ENCODE measurements around the gene PPDPF.

Gene PPDPF

GRCh38 chr20:63487781-63488241 lies 32.8 kb upstream of the PPDPF start:
- no peak for DNase-seq

DNA sequence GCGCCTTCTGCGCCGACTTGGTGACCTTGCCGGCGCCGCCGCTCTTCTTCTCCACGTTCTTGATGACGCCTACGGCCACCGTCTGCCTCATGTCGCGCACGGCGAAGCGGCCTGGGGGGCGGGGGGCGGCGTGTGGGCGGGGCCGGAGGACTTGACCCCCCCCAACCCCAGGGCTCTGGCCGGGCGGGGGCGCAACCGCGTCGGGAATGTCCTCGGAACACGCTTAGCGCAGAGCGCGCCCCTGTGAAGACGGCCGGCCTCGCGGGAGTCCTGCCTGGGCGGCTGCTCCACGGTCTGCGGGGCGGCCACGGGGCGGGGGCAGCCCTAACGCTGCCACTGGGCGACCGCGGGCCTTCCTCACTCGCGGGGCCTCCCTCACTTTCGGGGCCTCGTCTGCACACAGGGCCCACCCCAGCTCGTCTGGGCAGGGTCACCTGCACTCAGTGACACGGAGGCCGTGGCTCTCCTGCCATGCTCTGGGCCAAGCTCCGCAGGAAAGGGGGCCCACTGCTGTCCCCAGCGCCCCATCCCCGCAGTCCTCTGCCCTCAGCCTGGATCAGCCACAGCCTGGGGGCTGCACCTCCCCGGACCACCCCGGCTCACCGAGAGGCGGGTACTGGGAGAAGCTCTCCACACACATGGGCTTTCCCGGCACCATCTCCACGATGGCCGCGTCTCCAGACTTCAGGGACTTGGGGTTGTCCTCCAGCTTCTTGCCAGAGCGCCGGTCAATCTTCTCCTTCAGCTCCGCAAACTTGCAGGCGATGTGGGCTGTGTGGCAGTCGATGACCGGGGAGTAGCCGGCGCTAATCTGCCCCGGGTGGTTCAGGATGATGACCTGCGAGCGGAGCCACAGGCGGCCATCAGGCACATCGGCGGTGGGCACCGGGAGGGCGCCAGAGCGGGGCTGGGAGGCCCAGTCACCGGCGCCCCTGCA lies 32.0 kb upstream of the PPDPF start:
- no peak for DNase-seq

DNA sequence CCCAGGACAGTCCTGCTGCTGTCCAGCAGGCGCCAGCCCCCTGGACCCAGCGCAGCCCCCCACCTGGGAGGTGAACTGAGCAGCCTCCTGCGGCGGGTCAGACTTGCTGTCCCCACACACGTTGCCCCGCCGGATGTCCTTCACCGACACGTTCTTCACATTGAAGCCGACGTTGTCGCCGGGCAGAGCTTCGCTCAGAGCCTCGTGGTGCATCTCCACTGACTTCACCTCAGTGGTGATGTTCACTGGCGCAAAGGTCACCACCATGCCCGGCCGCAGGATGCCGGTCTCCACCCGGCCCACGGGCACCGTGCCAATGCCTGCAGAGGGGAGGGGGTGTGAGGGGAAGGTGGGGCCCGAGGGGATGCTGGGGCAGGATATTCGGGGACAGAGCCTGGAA lies 30.1 kb upstream of the PPDPF start:
- no peak for DNase-seq

DNA sequence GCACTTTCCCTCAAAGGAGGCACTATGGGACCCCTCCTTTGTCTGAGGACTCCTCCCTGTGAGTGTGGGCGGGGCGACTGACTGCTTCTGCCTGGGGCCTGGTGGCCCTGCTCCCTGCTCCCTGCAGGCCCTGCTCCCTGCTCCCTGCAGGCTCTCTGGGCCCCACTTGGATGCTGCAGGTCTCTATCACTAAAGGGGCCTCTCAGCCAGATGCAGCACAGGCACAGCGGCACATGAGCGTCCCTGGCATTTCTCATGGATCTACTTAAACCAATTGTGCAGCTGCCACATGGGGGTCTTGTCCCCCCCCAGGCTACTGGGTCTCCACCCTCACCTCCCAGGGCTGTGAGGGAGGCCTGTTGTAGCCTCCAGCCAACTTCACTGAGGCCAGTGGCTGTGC lies 29.5 kb upstream of the PPDPF start:
- no peak for DNase-seq

- no peak for DNase-seq
Measured at GRCh38 chr20:63491635-63492230, 28.8 kb upstream of the PPDPF start.

DNA sequence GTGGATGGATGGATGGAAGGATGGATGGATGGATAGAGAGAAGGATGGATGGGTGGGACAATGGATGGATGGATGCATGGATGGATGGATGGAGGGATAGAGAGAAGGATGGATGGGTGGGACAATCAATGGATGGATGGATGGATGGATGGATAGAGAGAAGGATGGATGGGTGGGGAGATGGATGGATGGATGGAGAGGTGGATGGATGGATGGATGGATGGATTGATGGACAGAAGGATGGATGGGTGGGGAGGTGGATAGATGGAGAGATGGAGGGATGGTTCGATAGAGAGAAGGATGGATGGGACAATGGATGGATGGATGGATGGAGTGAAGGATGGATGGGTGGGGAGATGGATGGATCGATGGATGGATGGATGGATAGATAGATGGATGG lies 28.0 kb upstream of the PPDPF start:
- DNase-seq = no peak

- DNase-seq = no peak
Measured at GRCh38 chr20:63492982-63493381, 27.6 kb upstream of the PPDPF start.

DNA sequence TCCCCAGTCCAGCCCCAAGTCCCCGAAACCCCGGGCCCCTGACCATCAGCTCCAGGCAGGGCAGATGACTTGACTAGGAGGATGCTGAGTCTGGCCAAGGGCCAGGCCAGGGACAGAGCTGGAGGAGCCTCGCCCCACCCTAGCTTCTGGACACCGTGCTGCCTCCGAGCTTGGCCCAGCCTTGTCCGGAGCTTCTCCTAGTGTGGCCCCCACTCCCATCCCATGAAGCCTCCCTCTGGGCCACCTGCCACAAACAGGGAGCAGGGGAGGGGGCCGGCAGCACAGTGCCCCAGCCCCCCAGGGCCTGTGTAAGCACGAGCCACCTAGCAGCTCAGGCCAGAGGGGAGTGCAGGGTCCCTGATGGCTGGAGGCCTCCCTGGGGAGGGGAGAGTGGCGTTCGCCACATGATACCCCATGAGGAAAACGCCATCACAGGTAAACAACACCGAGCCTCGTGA lies 27.0 kb upstream of the PPDPF start:
- DNase-seq = no peak

- no peak for DNase-seq
Measured at GRCh38 chr20:63494084-63494419, 26.5 kb upstream of the PPDPF start.

GRCh38 chr20:63494420-63495166 lies 26.0 kb upstream of the PPDPF start:
- DNase-seq = no peak

DNA sequence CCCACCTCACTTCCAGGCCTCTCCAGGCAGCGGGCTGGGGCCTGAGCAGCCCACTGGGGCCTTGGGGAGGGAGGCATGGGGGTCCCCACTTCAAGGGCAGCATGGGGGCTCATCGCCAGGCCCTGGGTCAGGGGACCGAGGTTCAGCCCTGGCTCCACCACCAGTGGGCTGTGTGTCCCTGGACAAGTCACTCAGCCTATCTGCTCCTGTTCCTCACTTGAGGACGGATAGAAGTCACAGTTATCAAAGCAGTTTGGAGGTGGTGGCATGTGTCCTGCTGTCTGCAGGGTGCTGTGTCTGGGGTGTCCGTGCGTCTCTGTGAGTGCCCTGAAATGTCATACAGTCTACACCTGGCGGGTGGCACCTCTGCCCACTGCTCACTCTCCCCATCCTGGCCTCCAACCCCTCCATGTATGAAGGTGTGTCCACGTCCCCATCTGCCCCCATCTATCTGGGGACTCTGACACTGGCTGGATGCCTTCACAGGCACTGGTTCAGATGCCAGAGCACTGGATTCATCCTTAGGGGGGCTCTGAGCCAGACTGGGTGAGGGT lies 25.3 kb upstream of the PPDPF start:
- DNase-seq = no peak

DNA sequence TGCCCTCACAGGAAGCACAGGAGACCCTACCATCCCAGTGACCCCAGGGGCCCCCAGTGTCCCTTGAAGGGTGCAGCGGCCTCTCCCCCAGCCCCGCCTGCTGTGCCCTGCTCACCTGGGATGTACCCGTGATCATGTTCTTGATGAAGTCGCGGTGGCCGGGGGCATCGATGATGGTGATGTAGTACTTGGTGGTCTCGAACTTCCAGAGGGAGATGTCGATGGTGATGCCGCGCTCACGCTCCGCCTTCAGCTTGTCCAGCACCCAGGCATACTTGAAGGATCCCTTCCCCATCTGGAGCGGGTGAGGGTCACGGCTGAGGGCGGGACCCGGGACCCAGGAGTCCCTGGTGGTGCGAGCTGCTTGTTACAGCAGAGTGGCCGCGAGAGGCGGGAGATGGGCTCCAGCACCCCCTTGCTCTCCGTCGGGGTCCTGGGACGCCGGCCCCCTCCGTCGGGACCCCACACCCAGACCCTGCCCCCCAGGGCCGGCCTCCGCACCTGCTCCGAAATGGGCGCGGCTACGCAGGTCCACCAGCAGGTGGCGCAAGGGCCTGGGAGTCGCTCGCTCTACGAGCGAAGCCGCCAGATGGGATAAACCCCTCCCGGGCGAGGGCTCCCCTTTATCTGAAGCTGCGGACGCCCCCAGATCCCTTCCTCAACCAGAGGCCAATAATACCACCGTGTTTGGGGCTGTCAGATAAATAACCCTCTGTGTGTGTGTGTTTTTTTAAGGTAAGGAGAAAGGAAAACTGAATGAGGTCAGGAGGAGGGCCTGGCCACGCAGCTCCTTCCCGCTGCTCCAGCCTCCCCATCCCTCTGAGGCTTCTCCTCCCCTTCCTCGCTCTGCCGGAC lies 24.6 kb upstream of the PPDPF start:
- peak; percentile 81 for DNase-seq

- DNase-seq = no peak
Measured at GRCh38 chr20:63496596-63497120, 23.9 kb upstream of the PPDPF start.

DNA sequence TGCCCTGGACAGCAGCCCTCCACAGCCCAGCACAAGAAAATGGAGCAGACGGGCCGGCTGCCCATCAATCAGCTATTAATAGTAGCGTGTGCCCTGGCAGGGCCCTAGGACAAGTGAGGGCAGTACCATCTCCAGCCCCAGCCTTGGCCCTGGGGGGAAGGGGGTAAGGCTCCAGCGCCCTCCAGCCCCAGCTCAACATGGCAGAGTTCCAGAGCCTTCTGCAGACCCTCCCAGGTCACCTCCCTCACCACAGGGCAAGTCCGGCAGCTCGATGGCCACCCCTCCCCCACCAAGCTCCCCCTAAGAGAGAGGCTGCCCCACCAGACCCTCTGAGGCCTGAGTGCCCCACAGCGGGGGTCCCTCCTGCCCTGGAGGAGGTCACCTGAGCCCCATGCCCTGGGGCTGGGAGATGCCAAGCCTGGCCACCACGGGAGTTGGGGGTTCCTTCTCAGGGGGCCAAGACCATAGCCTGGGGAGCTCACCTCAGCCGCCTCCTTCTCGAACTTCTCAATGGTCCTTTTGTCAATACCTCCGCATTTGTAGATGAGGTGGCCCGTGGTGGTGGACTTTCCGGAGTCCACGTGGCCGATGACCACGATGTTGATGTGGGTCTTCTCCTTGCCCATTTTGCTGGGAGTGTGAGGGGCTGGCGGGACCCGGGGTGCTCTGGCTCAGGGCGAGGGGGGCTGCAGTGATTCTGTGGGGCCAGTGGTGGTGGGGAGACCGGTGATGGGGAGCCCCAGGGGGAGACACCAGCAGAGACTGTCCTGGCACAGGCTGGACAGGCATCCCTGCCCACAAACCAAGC lies 23.2 kb upstream of the PPDPF start:
- no peak for DNase-seq

GRCh38 chr20:63497946-63498935 lies 22.3 kb upstream of the PPDPF start:
- DNase-seq = no peak

DNA sequence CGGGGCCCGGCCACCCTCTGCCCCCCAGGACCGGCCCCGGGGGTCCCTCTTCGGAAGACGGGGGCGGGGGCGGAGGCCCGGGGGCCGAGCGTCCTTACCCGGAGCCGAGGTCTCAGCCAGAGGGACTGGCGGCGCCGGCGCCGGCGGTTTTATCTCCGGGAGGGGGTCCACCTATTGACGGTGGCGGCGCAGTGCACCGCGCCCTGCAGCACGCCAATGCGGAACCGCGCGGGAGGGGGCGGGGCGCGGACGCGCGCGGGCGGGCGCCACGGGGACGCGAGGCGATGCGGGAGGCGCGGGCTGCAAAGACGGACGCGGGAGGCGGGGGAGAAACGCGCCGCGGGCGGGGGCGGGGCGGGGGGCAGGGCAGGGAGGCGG lies 21.6 kb upstream of the PPDPF start, which contains the start of gene EEF1A2:
EEF1A2 (minus strand) TSS at position 124 of the 378 bp plus-strand sequence. CDS start 1,320 bp downstream, outside the sequence.
- DNase-seq = peak; percentile 55

GRCh38 chr20:63499338-63499969 lies 21.1 kb upstream of the PPDPF start:
- DNase-seq = no peak

DNA sequence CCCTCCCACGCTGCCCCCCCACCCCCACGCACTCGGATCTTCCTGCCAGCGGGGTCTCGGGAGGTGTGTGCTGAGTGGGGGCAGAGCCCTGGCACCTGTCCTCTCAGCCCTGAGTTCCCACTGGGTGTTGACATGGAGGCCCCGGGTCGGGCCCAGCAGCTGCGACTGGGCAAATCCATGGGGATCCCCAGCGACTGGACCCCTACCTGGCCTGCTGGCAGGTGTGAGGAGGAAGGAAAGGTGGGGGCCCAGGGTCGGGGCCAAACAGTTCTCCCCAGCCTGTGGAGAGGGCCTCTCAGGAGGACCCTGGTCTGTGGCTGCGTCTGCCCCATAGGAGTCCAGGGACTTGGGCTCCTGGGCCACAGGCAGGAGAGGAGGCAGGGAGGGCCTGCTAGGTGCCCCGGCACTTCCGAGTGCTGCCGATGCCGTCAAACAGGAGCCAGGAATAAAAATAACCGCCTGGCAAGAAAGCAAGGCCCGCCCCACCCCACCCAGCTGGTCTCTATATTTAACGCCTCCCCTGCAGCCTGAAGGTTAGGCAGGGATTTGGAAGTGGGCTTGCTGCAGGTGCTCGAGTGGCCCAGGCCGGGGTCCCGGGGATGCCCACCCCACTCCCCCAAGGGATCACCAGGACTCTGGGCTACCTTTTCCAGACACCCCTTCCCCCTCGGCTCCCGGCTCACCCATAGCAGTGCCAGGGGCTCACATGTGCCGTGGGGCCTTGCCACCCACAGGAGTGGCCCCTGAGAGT lies 20.2 kb upstream of the PPDPF start:
- DNase-seq = no peak

All from stimulated activated CD4-positive, alpha-beta T cell treated with anti-CD3 and anti-CD28 coated beads, Interleukin-4, amount 100 ng/mL, for 1 hour (primary cell).